PC-3 (cell line): ENCODE data around the gene GALNTL6.

ENCODE experiments used
- EZH2 ChIP-seq: fragments of 300-600 bp; sonication (generic); IDR thresholded peaks from one replicate; pipeline ENCODE4 v1.6.1; 2017; ENCODE audit warnings: antibody characterized with exemption, mild to moderate bottlenecking, low read length; ENCODE audit not compliant: unreplicated experiment
- EZH2phosphoT487 ChIP-seq: fragments of 300-600 bp; sonication (generic); IDR thresholded peaks from 2 replicates; pipeline ENCODE4 v1.6.1; 2018; ENCODE audit warnings: mild to moderate bottlenecking, antibody characterized with exemption, low read length, borderline replicate concordance
- TF ChIP-seq, protein P1 (sequence below): fragments of 300-600 bp; sonication (generic); conservative IDR thresholded peaks from 2 replicates; pipeline ENCODE4 v1.5.1; 2017; ENCODE audit warnings: antibody characterized with exemption, low read depth, mild to moderate bottlenecking, low read length

- TF ChIP-seq, protein P1, sequence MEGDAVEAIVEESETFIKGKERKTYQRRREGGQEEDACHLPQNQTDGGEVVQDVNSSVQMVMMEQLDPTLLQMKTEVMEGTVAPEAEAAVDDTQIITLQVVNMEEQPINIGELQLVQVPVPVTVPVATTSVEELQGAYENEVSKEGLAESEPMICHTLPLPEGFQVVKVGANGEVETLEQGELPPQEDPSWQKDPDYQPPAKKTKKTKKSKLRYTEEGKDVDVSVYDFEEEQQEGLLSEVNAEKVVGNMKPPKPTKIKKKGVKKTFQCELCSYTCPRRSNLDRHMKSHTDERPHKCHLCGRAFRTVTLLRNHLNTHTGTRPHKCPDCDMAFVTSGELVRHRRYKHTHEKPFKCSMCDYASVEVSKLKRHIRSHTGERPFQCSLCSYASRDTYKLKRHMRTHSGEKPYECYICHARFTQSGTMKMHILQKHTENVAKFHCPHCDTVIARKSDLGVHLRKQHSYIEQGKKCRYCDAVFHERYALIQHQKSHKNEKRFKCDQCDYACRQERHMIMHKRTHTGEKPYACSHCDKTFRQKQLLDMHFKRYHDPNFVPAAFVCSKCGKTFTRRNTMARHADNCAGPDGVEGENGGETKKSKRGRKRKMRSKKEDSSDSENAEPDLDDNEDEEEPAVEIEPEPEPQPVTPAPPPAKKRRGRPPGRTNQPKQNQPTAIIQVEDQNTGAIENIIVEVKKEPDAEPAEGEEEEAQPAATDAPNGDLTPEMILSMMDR = no peak
- TF ChIP-seq EZH2 (no peak), EZH2phosphoT487 (no peak)
These were observed 543.9 kb downstream of the GALNTL6 start for GRCh38 chr4:172357006-172357540.
